H9 (cell line): ENCODE measurements around the gene TMEM132D. TPM values are rescaled to one million over a fixed set of nuclear protein-coding genes. Genes with fewer than 3 reads are reported as not detected.

ENCODE experiments used
- DNase-seq: peaks from one replicate; pipeline ENCODE4 v3.0.0-alpha.2; 2017
- H2AFZ ChIP-seq: one replicate; pipeline ENCODE4 v1.6.1; 2013; ENCODE audit warnings: mild to moderate bottlenecking, low read length, control low read depth, moderate library complexity
- H2AK5ac ChIP-seq: 2 replicates; pipeline ENCODE4 v1.6.1; 2013; ENCODE audit warnings: low read length, control low read depth, mixed read lengths; ENCODE audit not compliant: insufficient read length
- H2BK120ac ChIP-seq: one replicate; pipeline ENCODE4 v1.6.1; 2013; ENCODE audit warnings: low read depth, mild to moderate bottlenecking, low read length, control low read depth, inconsistent platforms; ENCODE audit not compliant: poor library complexity, severe bottlenecking
- H2BK12ac ChIP-seq: 2 replicates; pipeline ENCODE4 v1.6.1; 2013; ENCODE audit warnings: low read length, control low read depth, mixed read lengths, low read depth; ENCODE audit not compliant: insufficient read length
- H2BK15ac ChIP-seq: 2 replicates; pipeline ENCODE4 v1.6.1; 2013; ENCODE audit warnings: low read depth, low read length, control low read depth
- H2BK20ac ChIP-seq: one replicate; pipeline ENCODE4 v1.6.1; 2013; ENCODE audit warnings: low read depth, mild to moderate bottlenecking, low read length, control low read depth, inconsistent platforms; ENCODE audit not compliant: poor library complexity, severe bottlenecking
- H2BK5ac ChIP-seq: 2 replicates; pipeline ENCODE4 v1.6.1; 2013; ENCODE audit warnings: low read length, control low read depth, mixed read lengths; ENCODE audit not compliant: insufficient read length
- H3K14ac ChIP-seq: 2 replicates; pipeline ENCODE4 v1.6.1; 2013; ENCODE audit warnings: low read length, control low read depth; ENCODE audit not compliant: insufficient read depth
- H3K18ac ChIP-seq: 2 replicates; pipeline ENCODE4 v1.6.1; 2013; ENCODE audit warnings: low read depth, mild to moderate bottlenecking, mixed read lengths, low read length, control low read depth; ENCODE audit not compliant: insufficient read length
- H3K23ac ChIP-seq: 2 replicates; pipeline ENCODE4 v1.6.1; 2013; ENCODE audit warnings: low read length, control low read depth, mixed read lengths, low read depth; ENCODE audit not compliant: insufficient read length
- H3K23me2 ChIP-seq: 2 replicates; pipeline ENCODE4 v1.6.1; 2013; ENCODE audit warnings: low read depth, mild to moderate bottlenecking, mixed read lengths, low read length, control low read depth; ENCODE audit not compliant: insufficient read length, poor library complexity, severe bottlenecking
- H3K27ac ChIP-seq: 2 replicates; pipeline ENCODE4 v1.5.1; 2013; ENCODE audit warnings: low read length, control low read depth, mixed read lengths, low read depth; ENCODE audit not compliant: insufficient read length
- H3K27me3 ChIP-seq: 2 replicates; pipeline ENCODE4 v1.6.1; 2013; ENCODE audit warnings: low read length, control low read depth, inconsistent platforms; ENCODE audit not compliant: insufficient read depth
- H3K4ac ChIP-seq: 2 replicates; pipeline ENCODE4 v1.6.1; 2013; ENCODE audit warnings: low read depth, mild to moderate bottlenecking, control low read depth, inconsistent platforms, low read length, moderate library complexity
- H3K4me1 ChIP-seq: 2 replicates; pipeline ENCODE4 v1.6.1; 2013; ENCODE audit warnings: low read length, control low read depth, inconsistent platforms; ENCODE audit not compliant: insufficient read depth
- H3K4me2 ChIP-seq: 2 replicates; pipeline ENCODE4 v1.6.1; 2013; ENCODE audit warnings: low read length, control low read depth, mixed read lengths; ENCODE audit not compliant: insufficient read length, insufficient read depth
- H3K56ac ChIP-seq: 2 replicates; pipeline ENCODE4 v1.6.1; 2013; ENCODE audit warnings: low read depth, mild to moderate bottlenecking, mixed read lengths, low read length, control low read depth; ENCODE audit not compliant: insufficient read length
- H3K79me1 ChIP-seq: 2 replicates; pipeline ENCODE4 v1.6.1; 2013; ENCODE audit warnings: low read depth, mild to moderate bottlenecking, moderate library complexity, low read length, control low read depth, inconsistent platforms; ENCODE audit not compliant: insufficient read depth, poor library complexity, severe bottlenecking
- H3K79me2 ChIP-seq: 2 replicates; pipeline ENCODE4 v1.6.1; 2013; ENCODE audit warnings: low read length, control low read depth, inconsistent platforms; ENCODE audit not compliant: insufficient read depth
- H3K9ac ChIP-seq: 2 replicates; pipeline ENCODE4 v1.6.1; 2013; ENCODE audit warnings: low read length, control low read depth, mixed read lengths; ENCODE audit not compliant: insufficient read length; ENCODE audit errors: extremely low read depth
- H3K9me3 ChIP-seq: one replicate; pipeline ENCODE4 v1.6.1; 2013; ENCODE audit warnings: low read depth, low read length, inconsistent platforms; ENCODE audit not compliant: control insufficient read depth
- H3T11ph ChIP-seq: one replicate; pipeline ENCODE4 v1.6.1; 2013; ENCODE audit warnings: mild to moderate bottlenecking, low read length, control low read depth, inconsistent platforms
- H4K20me1 ChIP-seq: one replicate; pipeline ENCODE4 v1.6.1; 2013; ENCODE audit not compliant: control insufficient read depth, insufficient read length, insufficient read depth
- H4K5ac ChIP-seq: 2 replicates; pipeline ENCODE4 v1.6.1; 2013; ENCODE audit warnings: low read depth, mild to moderate bottlenecking, mixed read lengths, low read length, control low read depth; ENCODE audit not compliant: insufficient read length
- H4K8ac ChIP-seq: replicated peaks from 2 replicates; pipeline ENCODE4 v1.6.1; 2013; ENCODE audit warnings: low read length, control low read depth, mixed read lengths, low read depth; ENCODE audit not compliant: insufficient read length
- H4K91ac ChIP-seq: 2 replicates; pipeline ENCODE4 v1.6.1; 2013; ENCODE audit warnings: low read depth, mild to moderate bottlenecking, moderate library complexity, mixed read lengths, low read length, control low read depth; ENCODE audit not compliant: insufficient read length
- H3K27ac Mint-ChIP-seq, 3 experiments: 2 replicates in 2 of 3; 3 replicates in 1 of 3; pipeline ENCODE4 v1.8.0; 2020 to 2021; ENCODE audit warnings: mixed read lengths in 3 of 3, mild to moderate bottlenecking in 1 of 3, moderate library complexity in 1 of 3
- H3K27me3 Mint-ChIP-seq: 2 replicates; pipeline ENCODE4 v1.8.0; 2021; ENCODE audit warnings: low read depth, mild to moderate bottlenecking, moderate library complexity, mixed read lengths
- H3K36me3 Mint-ChIP-seq, 3 experiments: 2 replicates in 2 of 3; 3 replicates in 1 of 3; pipeline ENCODE4 v1.8.0; 2020 to 2021; ENCODE audit warnings: low read depth in 3 of 3, mixed read lengths in 3 of 3; ENCODE audit not compliant: insufficient read depth in 1 of 3
- H3K4me1 Mint-ChIP-seq, 2 experiments: 2 replicates each; pipeline ENCODE4 v1.8.0; 2020; ENCODE audit warnings: mixed read lengths in 2 of 2
- H3K4me3 Mint-ChIP-seq, 2 experiments: 2 replicates in 1 of 2; 3 replicates in 1 of 2; pipeline ENCODE4 v1.8.0; 2020 to 2021; ENCODE audit warnings: mild to moderate bottlenecking in 2 of 2, mixed read lengths in 2 of 2, moderate library complexity in 1 of 2
- H3K9me3 Mint-ChIP-seq, 2 experiments: 2 replicates in 1 of 2; 3 replicates in 1 of 2; pipeline ENCODE4 v1.8.0; 2020; ENCODE audit warnings: mild to moderate bottlenecking in 2 of 2, mixed read lengths in 2 of 2, moderate library complexity in 1 of 2
- CTCF ChIP-seq: fragments of 200-600 bp; sonication (generic); conservative IDR thresholded peaks from 3 replicates; pipeline ENCODE4 v1.8.0; 2021; ENCODE audit warnings: antibody characterized with exemption, mild to moderate bottlenecking
- WGBS: extraction: QIAGEN DNeasy Blood & Tissue Kit; methylation state at CpG from one replicate; pipeline ENCODE4 v1.1.7; 2013; ENCODE audit warnings: missing lambda C conversion rate, low lambda C conversion rate, mixed read lengths; ENCODE audit not compliant: insufficient read length; ENCODE audit errors: extremely low coverage; 5-methylcytosine and 5-hydroxymethylcytosine counted together
- total RNA-seq: library from RNA; stranded (reverse); gene quantifications from 2 replicates; pipeline ENCODE4 v1.2.1, GENCODE V29; 2021

The TMEM132D gene
- total RNA-seq, 1 experiment from 2014 or later: 6.1 TPM

GRCh38 chr12:129379076-129379804 lies 524.6 kb downstream of the TMEM132D start:
- Histone ChIP-seq H3K14ac (no peak overlapping the region), H3K4me2 (no peak overlapping the region), H2AFZ (no peak overlapping the region), H3K9me3 (no peaks in the 10 kb centered on the region), H3K79me1 (no peaks in the 10 kb centered on the region), H3K27me3 (no peaks in the 10 kb centered on the region), H4K8ac (no peak overlapping the region), H3K56ac (no peak overlapping the region), H3K79me2 (no peaks in the 10 kb centered on the region), H3K9ac (no peak overlapping the region), H4K91ac (no peak overlapping the region), H3K4ac (no peak overlapping the region), H2BK15ac (no peak overlapping the region), H4K20me1 (no peaks in the 10 kb centered on the region), H3K23ac (no peak overlapping the region), H3K23me2 (no peaks in the 10 kb centered on the region), H2BK120ac (no peak overlapping the region), H2BK12ac (no peak overlapping the region), H2BK5ac (no peak overlapping the region), H3K18ac (no peak overlapping the region), H2BK20ac (no peak overlapping the region), H3T11ph (no peak overlapping the region), H3K4me1 (0 out of 2 replicates have a peak, but pooled peaks cover 2% of the 10 kb centered on the region), H3K27ac (no peak overlapping the region), H4K5ac (no peak overlapping the region), H2AK5ac (no peak overlapping the region)
- H3K36me3 Mint-ChIP-seq: peaks cover 2 to 13% (median 10%) of the 10 kb centered on the region in 3 experiments; a peak in 5 of 7 replicates
- peaks cover 1% of the 10 kb centered on the region; the same call in 1 of the 2 replicates for H3K27me3 Mint-ChIP-seq
- peaks cover 6 to 11% of the 10 kb centered on the region in 2 experiments for H3K4me1 Mint-ChIP-seq
- no peak for DNase-seq
- TF ChIP-seq CTCF: no peak
- H3K4me3 Mint-ChIP-seq: no peak overlapping the region
- H3K27ac Mint-ChIP-seq: no peak overlapping the region
- WGBS: no CpG with 5 or more reads among the region's 6 CpGs
- H3K9me3 Mint-ChIP-seq: peaks cover 3 to 15% of the 10 kb centered on the region in 2 experiments; a peak in 3 of 5 replicates
